ENCODE data around the gene PAK2.
"Not testable (repeated sequence)": the region's sequence is repeated elsewhere in the genome, so short reads cannot be mapped to it uniquely, and the experiment has no call there.

The PAK2 gene

DNA sequence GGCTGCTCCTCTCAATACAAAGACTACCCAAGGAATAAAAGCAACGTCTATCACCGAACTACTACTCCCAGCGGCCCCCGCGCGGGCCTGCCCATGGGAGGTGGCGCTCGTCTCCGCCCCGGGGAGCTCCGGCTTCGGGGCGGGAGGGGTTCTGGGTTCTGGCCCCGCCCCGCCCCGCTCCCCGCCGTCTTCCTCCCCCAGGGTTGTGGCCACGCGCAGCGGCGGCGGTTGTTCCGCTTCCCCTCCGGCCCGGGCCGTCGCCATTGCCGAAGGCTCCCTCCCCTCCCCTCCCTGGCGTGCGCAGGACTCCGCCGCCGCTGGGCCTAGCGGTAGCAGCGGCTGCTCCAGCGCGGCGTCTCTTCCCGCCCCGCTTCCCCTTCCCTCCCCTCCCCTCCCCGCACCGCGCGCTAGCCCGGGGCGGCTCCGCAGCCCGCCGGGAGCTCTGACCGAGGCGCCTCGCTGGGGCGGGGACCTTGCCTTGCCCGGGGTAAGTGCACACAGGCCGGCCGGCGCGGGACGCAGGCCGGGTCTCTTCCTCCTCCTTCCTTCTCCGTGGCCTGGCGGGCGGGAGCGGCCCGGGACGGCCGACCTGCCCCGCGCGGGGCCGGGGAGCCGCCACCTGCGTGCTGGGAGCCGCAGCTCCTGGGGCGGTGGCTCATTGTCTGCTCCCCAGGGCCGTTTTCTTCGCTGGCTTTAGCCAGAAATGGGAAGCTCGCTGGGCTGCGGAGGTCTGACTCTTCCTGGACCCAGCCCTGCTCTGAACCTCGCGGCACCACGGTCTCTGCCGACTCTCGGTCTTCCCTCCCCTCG, at the start of gene PAK2:
TSS of gene PAK2 (plus strand) at position 187 of the 810 bp plus-strand sequence. CDS start 42,790 bp downstream, outside the sequence.
- DNase-seq, result peak; percentile 95

DNA sequence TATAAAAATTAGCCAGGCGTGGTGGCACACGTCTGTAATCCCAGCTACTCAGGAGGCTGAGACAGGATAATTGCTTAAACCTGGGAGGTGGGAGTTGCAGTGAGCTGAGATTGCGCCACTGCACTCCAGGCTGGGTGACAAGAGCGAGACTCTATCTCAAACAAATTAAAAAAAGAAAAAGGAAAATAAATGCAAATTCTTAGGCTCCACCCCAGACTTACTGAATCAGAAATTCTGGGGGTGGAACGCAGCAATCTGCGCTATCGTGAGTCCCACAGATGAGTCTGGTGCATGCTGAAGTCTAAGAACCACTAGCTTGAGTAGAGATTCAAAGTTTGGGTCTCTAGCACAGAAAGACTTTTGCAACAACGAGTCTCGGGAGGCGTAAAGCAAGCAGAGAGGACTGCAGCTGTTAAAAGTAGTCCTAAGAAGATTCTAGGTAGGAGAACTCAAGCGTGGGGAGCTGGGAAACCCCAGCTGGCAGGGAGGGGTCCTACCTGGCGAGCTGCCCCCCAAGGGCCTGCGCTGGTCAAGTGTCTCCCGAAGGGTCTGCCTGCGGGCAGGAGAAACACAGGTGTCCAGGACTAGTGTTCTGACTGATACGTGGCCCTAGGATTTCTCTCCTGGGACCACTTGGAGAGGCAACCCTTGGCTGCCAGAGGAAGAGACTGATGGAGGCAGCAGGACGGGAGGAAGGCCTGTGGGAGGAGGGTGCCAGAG, 49.6 kb upstream of the PAK2 start:
- no peak for DNase-seq

DNA sequence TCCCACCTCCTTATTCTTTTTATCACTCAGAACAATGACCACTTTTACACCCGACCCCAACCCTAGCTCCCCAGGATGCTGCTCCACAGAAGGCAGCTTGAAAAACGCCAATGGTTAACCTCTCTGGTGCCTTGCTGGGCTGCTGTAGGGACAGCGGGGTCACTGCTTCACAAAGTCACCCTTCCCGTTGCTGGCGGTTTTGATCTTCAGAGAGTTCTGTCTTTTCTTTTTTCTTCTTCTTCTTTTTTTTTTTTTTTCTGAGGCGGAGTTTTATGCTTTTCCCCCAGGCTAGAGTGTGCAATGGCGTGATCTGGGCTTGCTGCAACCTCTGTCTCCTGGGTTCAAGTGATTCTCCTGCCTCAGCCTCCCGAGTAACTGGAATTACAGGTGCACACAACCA, 48.3 kb upstream of the PAK2 start:
- no peak for DNase-seq

DNA sequence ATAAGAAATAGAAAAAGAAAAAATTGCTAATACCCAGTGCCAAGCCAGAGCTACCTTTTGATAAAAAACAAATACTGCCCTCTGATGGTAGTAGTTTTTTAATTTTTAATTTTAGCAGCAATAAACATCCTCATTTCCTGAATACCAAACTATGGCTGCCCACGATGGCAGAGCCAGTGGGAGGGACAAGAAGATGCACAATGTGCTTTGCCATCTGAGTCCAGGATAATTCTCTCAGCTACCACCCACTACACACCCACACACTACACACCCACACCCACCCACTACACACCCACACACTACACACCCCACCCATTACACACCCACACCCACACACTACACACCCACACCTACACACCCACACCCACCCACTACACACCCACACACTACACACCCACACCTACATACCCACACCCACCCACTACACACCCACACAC, 45.4 kb upstream of the PAK2 start:
- DNase-seq, result no peak

DNA sequence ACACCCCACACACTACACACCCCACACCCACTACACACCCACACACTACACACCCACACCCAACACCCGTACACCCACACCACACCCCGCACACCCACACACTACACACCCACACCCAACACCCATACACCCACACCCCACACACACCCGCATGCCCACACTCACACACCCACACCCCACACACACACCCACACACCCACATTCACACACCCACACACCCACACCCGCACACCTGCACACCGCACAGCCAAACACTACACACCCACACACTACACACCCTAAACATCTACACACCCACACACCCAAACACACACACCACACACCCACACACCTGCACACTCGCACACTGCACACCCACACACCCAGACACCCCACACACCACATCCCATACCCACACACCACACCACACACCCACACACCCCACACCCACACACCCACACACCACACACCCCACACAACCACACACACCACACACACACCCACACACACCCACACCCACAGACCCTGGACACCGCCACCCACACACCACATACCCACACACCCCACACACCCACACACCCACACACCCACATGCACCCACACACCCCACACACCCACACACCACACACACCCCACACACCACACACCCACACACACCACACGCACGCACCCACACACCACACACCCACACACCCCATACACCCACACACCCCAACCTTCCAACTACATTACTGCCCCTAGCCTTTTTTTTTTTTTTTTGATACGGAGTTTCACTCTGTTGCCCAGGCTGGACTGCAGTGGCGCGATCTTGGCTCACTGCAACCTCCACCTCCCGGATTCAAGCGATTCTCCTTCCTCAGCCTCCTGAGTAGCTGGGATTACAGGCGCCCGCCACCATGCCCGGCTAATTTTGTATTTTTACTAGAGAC, 44.5 kb upstream of the PAK2 start:
- no peak for DNase-seq

DNA sequence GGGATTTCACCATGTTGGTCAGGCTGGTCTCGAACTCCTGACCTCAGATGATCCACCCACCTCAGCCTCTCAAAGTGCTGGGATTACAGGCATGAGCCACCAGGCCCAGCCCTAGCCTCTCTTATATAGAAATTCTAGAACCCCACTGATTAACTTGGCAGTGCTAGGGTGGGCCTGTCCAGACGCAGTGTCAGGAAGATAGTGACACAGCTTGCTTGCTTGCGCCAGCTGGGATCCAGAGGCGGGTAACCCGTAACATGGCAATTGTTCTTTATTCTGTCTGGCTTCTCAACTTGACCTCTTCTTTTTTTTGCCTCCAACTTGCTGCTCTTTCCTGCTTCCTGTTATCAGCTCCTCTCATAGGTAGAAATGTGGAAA, 43.8 kb upstream of the PAK2 start:
- DNase-seq, result no peak

DNA sequence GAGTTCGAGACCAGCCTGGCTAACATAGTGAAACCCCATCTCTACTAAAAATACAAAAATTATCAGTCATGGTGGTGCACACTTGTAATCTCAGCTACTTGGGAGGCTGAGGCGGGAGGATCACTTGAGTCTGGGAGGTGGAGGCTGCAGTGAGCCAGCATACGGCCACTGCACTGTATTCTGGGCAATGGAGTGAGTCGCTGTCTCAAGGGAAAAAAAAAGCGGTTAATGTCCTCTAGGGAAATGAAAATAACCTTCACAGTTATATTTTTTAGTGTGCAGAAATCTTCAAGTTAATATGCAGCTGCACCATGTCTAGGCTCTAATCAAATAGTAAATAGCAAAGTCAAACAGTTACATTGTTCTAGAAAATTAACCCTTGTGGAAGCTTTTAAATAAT, 42.4 kb upstream of the PAK2 start:
- DNase-seq, result no peak

DNA sequence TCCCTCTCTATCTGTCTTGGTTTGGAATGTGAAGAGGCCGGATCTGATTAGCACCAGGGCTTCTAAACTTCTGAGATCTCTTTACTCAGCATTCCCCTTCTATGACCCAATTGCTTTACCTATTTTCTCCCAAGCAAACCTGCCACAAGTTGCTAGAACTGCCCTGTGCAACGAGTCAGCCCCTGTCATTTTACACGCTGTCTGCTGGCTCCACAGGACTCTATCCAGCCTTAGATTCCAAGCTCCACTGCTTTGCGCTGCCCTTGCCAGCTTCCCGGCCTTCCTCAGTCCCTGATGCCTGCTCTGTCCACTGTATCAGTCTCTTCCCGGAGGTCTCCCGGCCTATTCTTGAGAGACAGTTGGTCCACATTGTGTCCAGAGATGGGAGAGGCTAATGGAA, 39.9 kb upstream of the PAK2 start:
- no peak for DNase-seq

DNA sequence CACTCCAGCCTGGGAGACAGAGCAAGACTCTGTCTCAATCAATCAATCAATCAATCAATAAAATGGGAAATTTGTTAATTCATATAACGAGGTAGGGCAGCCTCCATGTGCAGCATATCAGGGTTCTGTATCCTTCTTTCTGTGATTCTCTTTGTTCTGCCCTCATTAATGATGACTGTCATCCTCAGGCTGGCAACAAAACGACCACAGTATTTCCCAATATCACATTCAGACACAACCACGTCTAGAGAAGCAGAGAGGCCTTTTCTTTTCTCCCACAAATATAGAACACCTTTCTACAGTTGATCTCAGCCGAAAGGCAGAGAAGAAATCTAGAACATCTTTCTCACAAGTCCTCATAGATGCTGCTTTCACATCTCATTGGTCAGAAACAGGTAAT, 38.9 kb upstream of the PAK2 start:
- no peak for DNase-seq

DNA sequence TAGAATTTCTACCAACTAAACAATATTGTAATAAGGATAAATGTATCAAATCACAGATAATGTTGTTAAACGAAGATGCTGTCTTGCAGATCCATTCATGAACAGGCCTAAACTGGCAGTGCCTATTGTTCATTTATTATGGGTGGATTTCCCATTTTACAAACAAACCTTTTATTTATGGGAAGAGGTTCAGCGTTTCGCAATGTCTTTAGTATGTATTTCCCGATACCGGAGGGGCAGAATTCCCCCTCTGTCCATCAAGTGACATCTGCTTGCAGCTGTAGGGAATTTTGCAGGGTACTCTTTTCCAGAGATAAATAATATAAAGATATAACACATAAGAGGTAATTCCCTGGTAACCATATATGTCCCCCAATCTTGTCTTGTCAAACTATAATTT, 33.3 kb upstream of the PAK2 start:
- DNase-seq, result no peak

DNA sequence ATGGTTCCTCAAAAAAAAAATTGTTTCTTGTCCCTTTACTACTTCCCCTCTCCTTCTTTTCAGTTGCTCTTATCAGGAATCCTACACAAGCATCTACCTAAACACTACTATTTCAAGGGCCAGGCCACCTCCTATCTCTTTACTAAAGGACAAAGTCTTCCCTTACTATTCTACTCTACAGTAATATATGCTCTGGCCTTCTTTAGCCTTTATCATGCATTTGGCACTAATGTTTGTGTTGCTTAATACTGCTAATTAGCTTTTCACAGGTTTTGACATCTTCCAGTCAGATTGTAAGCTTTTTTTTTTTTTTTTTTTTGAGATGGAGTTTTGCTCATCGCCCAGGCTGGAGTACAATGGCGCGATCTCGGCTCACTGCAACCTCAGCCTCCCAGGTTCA, 32.9 kb upstream of the PAK2 start:
- DNase-seq, result no peak

DNA sequence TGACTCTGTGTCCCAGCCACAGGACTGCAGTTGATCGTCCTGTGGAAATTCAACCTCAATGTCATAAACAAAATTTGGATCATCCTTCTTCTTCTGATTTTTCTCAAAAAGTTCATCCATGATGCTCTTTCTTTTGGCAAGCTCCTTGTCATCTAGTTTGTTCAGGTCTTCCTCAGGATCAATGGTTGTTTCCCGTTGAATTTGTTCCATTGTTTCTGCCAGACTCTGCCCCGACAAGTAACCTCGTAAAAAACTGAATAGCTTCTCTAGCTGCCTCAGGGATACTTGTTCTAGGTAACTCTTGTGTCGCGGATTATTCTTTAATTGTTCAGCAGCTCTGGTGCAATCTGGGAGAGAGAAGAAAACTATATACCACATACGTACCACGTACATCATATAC, 32.1 kb upstream of the PAK2 start:
- no peak for DNase-seq

DNA sequence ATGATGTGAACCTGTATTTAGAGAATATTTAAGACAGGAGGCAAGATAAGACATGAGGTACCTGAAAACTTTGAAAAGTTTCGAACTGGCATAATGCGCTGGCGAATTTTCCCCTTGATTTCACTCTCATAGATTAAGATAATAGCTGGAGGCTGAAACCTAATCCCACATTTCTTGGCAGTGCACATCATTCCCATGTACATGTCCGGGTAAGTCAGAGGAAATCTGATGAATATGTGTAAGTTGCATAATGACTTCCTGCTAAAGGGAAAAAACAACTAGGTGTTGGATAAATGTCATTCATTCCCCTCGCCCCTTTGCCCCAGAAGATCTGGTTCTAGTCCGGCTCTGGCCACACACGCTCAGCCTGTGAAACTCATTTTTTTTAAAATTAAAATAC, 31.2 kb upstream of the PAK2 start:
- no peak for DNase-seq

DNA sequence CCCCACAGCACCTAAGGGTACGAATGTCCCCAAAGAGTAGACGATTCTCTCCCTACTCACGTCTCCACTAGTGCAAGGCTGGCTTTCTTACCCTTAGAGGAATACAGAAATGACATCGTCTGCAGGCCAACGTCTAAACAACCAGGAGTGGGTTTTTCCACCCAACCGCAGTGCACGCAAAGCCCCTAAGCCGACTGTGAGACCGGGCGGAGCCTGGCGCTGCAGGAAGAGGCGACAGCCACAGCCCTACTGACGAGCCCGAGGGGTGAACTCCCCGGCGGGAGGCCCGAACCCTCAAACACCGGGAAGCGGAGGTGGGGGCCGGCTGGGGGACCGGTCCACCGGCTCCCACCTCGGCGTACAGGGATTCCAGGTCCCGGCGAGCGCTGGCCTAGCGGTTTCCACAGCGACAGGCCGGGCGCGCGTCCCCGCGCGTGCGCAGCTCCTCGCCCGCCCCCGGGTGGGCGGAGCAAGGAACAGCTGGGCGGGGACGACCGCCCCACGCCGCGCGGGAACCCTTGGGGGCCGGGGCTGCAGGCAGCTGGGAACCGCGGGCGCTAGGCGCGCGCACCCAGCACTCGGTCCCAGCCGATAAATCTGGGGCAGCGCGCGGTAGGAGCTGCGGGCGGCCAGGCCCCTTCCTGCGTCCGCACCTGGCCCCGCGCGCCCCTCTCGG, 27.7 kb upstream of the PAK2 start, which contains the start of the genes CEP19 and PIGX:
TSS of gene CEP19 (minus strand) at position 413 of the 676 bp plus-strand sequence. CDS start 3,593 bp downstream, outside the sequence.
TSS of gene PIGX (plus strand) at position 540 of the 676 bp plus-strand sequence.
- peak; percentile 93 for DNase-seq

DNA sequence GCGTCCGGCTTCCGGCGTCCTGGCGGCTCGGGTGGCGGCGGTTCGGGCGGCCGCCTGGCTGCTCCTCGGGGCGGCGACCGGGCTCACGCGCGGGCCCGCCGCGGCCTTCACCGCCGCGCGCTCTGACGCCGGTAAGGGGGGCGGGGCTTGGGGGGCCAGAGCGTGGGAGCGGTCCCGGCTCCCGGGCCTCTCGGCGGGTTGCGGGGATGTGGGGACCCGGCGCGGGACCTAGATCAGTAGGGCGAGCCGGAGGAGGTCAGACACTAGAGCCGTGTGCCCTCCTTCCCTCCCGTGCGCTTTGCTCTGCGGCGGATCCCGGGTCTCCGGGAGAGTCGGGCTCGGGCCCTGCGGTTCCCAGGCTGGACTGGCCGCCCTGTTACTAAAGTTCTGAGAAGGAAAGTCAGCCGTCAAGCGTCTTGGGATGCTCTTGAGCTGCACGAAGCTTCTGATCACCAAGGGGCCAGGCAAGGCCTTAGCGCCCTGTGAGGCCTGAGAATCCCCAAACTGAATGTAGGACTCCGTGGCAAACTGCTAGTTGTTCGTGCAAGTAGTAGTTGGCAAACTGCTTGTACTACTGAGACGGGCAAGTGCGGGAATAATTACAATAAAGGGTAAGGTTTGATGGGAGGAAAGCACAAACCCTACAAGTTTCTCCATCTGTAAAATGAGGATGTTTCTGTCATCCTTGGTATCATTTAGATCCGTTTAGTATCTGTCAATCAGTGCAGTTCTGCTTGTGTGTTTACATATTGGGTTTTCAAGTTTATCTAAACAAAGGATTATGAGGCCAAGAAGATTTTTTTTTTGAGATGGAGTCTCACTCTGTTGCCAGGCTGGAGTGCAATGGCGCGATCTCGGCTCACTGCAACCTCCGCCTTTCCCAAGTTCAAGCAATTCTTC, 26.9 kb upstream of the PAK2 start:
- DNase-seq, result no peak

DNA sequence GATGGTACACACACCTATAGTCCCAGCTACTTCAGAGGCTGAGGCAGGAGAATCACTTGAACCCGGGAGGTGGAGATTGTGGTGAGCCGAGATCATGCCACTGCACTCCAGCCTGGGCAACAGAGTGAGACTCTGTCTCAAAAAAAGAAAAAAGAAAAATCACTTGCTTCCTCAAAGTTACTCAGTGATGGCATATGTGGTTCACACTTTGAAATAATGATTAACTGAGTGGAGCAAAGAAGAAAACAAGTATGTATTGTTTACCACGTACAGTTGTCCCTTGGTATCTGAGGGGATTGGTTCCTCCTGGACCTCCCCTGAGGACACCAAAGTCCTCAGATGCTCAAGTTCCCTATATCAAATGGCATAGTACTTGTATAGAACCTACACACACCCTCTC, 22.5 kb upstream of the PAK2 start:
- not testable (repeated sequence) for DNase-seq

DNA sequence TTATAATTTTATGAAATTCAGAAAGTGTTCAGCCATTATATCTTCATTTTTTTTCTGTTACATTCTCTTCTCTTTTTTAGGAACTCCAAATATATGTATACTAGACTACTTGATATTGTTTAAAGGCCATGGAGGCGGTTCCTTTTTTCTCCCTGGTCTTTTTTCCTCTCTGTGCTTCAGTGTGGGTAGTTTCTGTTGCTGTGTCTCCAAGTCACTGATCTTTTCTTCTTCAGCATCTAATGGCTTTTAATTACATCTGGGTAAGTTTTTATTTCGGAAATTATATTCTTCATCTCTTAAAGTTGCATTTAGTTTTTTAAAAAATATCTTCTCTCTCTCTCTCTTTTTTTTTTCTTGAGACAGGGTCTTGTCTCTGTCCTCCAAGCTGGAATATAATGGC, 18.6 kb upstream of the PAK2 start:
- no peak for DNase-seq

DNA sequence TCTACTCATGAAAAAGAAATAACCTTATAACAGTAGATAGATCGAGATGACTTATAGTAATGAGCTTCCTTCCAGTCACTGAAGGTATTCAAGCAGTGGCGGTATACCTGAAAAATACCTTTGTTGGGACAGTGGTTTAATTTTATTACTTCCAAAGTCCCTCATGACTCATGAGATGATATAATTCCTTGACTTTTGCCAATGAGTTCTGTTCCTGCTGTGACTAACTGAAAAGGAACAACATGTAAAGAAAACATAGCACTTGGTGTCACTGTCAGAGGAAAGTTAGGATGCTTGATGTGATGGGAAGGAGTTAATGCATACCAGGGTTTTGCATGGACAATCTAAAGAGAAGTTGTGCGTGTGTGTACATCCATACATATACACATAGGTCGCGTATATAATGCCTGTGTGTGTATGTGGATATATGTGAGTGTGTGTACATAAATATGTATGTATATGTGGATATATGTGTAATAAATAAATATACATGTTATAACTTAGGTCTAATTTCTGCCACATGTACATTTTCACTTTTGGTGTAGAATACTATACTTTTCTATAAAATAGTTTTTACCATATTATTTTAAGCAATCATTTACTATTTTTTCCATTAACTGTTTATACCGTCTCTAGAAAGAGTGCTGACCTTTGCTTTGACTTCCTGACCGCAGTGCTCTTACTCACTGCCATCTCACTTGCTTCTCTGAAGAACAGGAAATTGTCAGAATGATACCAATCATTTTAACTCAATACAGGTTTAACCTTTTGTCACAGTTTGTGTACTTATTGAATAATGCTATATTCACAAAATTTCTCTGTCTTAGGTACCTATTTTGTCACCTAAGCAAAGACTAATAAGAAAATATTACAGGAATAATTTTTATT, 12.6 kb upstream of the PAK2 start:
- DNase-seq, result peak; percentile 67

DNA sequence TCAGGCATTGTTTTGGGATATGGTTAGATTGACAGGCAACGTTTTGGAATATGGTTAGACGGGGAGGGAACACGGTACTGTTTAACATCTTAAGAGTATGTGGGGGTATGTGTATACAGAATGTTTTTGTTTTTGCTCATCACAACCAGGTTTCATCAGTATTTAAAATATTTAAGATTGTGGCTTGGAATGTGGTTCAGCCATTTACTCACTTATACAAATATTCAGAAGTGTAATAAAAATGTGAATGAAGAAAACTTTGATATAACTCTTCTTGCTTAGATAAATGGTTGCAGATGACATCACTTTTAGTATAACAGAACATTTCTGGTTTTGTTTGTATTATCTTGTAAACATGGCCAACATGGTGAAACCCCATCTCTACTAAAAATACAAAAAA, 3.9 kb upstream of the PAK2 start:
- no peak for DNase-seq

DNA sequence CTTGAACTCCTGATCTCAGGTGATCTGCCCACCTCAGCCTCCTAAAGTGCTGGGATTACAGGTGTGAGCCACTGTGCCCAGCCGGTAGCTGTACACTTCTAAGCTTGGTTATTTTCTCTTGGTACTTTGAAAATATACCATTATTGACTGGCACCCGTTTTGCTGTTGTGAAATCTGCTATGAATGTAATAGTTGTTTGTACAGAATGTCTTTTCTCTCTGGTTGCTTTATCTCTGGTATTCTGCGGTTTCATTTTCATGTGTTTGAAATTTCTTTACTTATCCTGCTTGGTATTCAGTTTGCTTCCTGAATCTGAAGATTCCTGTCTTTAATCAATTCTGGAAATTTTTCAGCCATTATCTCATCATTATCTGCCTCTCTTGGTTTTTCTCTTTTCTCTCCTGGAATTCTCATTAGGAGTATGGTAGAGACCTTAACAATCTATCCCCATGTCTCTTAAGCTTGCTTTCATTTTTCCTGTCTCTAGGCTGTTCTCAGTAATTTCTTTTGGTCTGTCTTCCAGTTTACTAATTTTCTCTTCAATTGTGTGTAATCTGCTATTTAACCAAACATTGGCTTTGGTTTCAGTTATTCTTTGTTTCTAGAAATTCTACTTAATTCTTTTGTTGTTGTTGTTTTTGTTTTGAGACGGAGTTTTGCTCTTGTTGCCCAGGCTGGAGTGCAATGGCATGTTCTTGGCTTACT, 2.8 kb upstream of the PAK2 start:
- no peak for DNase-seq
